IMR-90 (cell line): ENCODE measurements around the gene PPM1H. TPM values are rescaled to one million over a fixed set of nuclear protein-coding genes. Genes with fewer than 3 reads are reported as not detected.

Experiments
- ATAC-seq: fragments of 200-7000 bp; cut with Tn5 transposase; 2 replicates; pipeline ENCODE4 v1.9.1; 2020; ENCODE audit warnings: low read depth, mild to moderate bottlenecking, moderate library complexity
- BruUV-seq: library from RNA; stranded (reverse); fragments of 400-500 nt; replicated peaks from 2 replicates; lab custom pipeline; 2021; lab: Mats Ljungman, UMichigan
- CTCF ChIA-PET: fragments of 300-600 bp; formaldehyde crosslinking; extraction: SDS; loops from one replicate; lab custom pipeline; 2021; ENCODE audit warnings: antibody characterized with exemption; lab: Yijun Ruan, JAX
- POLR2A ChIA-PET: fragments of 300-600 bp; sonication (Branson Sonifier 250); formaldehyde crosslinking; loops from one replicate; lab custom pipeline; 2022; ENCODE audit warnings: antibody characterized with exemption; ENCODE audit not compliant: unreplicated experiment; lab: Charles Lee
- DNase-seq: peaks from one replicate; pipeline ENCODE4 v3.0.0; 2013
- H2AFZ ChIP-seq: replicated peaks from 2 replicates; pipeline ENCODE3; 2013; ENCODE audit warnings: low read length, mild to moderate bottlenecking; ENCODE audit not compliant: poor library complexity
- H2AK5ac ChIP-seq: 2 replicates; pipeline ENCODE4 v1.6.1; 2013; ENCODE audit warnings: low read depth, low read length, inconsistent platforms
- H2AK9ac ChIP-seq: replicated peaks from 2 replicates; pipeline ENCODE3; 2013; ENCODE audit warnings: mild to moderate bottlenecking, low read depth, low read length, moderate library complexity; ENCODE audit not compliant: poor library complexity
- H2BK120ac ChIP-seq: 2 replicates; pipeline ENCODE4 v1.6.1; 2013; ENCODE audit warnings: low read depth, low read length, inconsistent platforms
- H2BK15ac ChIP-seq: 3 replicates; pipeline ENCODE4 v1.6.1; 2013; ENCODE audit warnings: low read depth, low read length, inconsistent platforms
- H2BK20ac ChIP-seq: 2 replicates; pipeline ENCODE4 v1.6.1; 2013; ENCODE audit warnings: low read depth, mild to moderate bottlenecking, inconsistent platforms, low read length, moderate library complexity
- H2BK5ac ChIP-seq: 2 replicates; pipeline ENCODE4 v1.6.1; 2013; ENCODE audit warnings: mild to moderate bottlenecking, low read depth, low read length, inconsistent platforms; ENCODE audit not compliant: poor library complexity, severe bottlenecking
- H3K14ac ChIP-seq: replicated peaks from 2 replicates; pipeline ENCODE4 v1.6.1; 2013; ENCODE audit warnings: low read depth, low read length, inconsistent platforms
- H3K18ac ChIP-seq: 2 replicates; pipeline ENCODE4 v1.6.1; 2013; ENCODE audit warnings: low read depth, low read length, control low read depth
- H3K23ac ChIP-seq: 2 replicates; pipeline ENCODE4 v1.6.1; 2013; ENCODE audit warnings: low read depth, low read length, inconsistent platforms
- H3K27ac ChIP-seq: 2 replicates; pipeline ENCODE4 v1.5.1; 2013; ENCODE audit warnings: mild to moderate bottlenecking, control low read depth, low read length; ENCODE audit not compliant: insufficient read depth
- H3K27me3 ChIP-seq: 2 replicates; pipeline ENCODE4 v1.6.1; 2013; ENCODE audit warnings: low read length; ENCODE audit not compliant: control insufficient read depth, insufficient read depth
- H3K36me3 ChIP-seq: 2 replicates; pipeline ENCODE4 v1.6.1; 2013; ENCODE audit warnings: low read length, mixed read lengths; ENCODE audit not compliant: control insufficient read depth, insufficient read depth
- H3K4ac ChIP-seq: 2 replicates; pipeline ENCODE4 v1.6.1; 2013; ENCODE audit warnings: low read depth, low read length, inconsistent platforms
- H3K4me1 ChIP-seq: 2 replicates; pipeline ENCODE4 v1.6.1; 2013; ENCODE audit warnings: low read length, mixed read lengths; ENCODE audit not compliant: control insufficient read depth, insufficient read depth
- H3K4me2 ChIP-seq: 2 replicates; pipeline ENCODE4 v1.6.1; 2013; ENCODE audit warnings: low read depth, mild to moderate bottlenecking, control low read depth, low read length, moderate library complexity
- H3K4me3 ChIP-seq: 2 replicates; pipeline ENCODE4 v1.5.1; 2013; ENCODE audit warnings: low read depth, mild to moderate bottlenecking, control low read depth, low read length, moderate library complexity; ENCODE audit not compliant: insufficient read depth
- H3K56ac ChIP-seq: 2 replicates; pipeline ENCODE4 v1.6.1; 2013; ENCODE audit warnings: low read length, inconsistent platforms; ENCODE audit not compliant: insufficient read depth; ENCODE audit errors: extremely low read depth
- H3K79me1 ChIP-seq, 2 experiments: 2 replicates each; pipeline ENCODE4 v1.6.1; 2013; ENCODE audit warnings: low read length in 2 of 2, inconsistent platforms in 1 of 2, low read depth in 1 of 2
- H3K9ac ChIP-seq: 2 replicates; pipeline ENCODE4 v1.6.1; 2013; ENCODE audit warnings: low read depth, low read length, control low read depth
- H3K9me1 ChIP-seq: 2 replicates; pipeline ENCODE4 v1.6.1; 2013; ENCODE audit warnings: low read length, inconsistent platforms; ENCODE audit not compliant: insufficient read depth
- H3K9me3 ChIP-seq: 2 replicates; pipeline ENCODE4 v1.6.1; 2013; ENCODE audit warnings: low read length; ENCODE audit not compliant: control insufficient read depth, insufficient read depth
- H4K20me1 ChIP-seq: 2 replicates; pipeline ENCODE4 v1.6.1; 2013; ENCODE audit warnings: low read length, inconsistent platforms; ENCODE audit not compliant: insufficient read depth
- H4K5ac ChIP-seq: 2 replicates; pipeline ENCODE4 v1.6.1; 2013; ENCODE audit warnings: mild to moderate bottlenecking, low read depth, low read length, control low read depth
- H4K8ac ChIP-seq, 2 experiments: 2 replicates each; pipeline ENCODE4 v1.6.1; 2013; ENCODE audit warnings: low read depth in 2 of 2, low read length in 2 of 2, control low read depth in 1 of 2, inconsistent platforms in 1 of 2
- H4K91ac ChIP-seq: 2 replicates; pipeline ENCODE4 v1.6.1; 2013; ENCODE audit warnings: low read depth, low read length, inconsistent platforms; ENCODE audit not compliant: insufficient read depth
- CEBPB ChIP-seq: IDR thresholded peaks from 2 replicates; pipeline ENCODE4 v1.6.1; 2012; ENCODE audit warnings: low read depth, low read length, improper control_type of control experiment
- CHD1 ChIP-seq: IDR thresholded peaks from 2 replicates; pipeline ENCODE4 v1.6.1; 2012; ENCODE audit warnings: low read depth, low read length, improper control_type of control experiment
- CTCF ChIP-seq: conservative IDR thresholded peaks from 2 replicates; pipeline ENCODE4 v1.5.1; 2012; ENCODE audit warnings: mild to moderate bottlenecking, low read depth, low read length, improper control_type of control experiment
- ELK1 ChIP-seq: fragments of 150-350 bp; IDR thresholded peaks from 2 replicates; pipeline ENCODE4 v1.6.1; 2016; ENCODE audit warnings: low read depth, mild to moderate bottlenecking, low read length, moderate library complexity, borderline replicate concordance
- NFE2L2 ChIP-seq: fragments of 150-350 bp; IDR thresholded peaks from 2 replicates; pipeline ENCODE4 v1.6.1; 2016; ENCODE audit warnings: low read depth, mild to moderate bottlenecking, low read length
- POLR2A ChIP-seq: IDR thresholded peaks from 2 replicates; pipeline ENCODE4 v1.6.1; 2012; ENCODE audit warnings: mild to moderate bottlenecking, low read depth, low read length
- RCOR1 ChIP-seq: IDR thresholded peaks from 2 replicates; pipeline ENCODE4 v1.6.1; 2012; ENCODE audit warnings: mild to moderate bottlenecking, low read length, improper control_type of control experiment; ENCODE audit not compliant: insufficient replicate concordance
- RFX5 ChIP-seq: IDR thresholded peaks from 2 replicates; pipeline ENCODE4 v1.8.0; 2012; ENCODE audit warnings: low read depth, mild to moderate bottlenecking, low read length, moderate library complexity
- SMC3 ChIP-seq: fragments of 150-350 bp; IDR thresholded peaks from 2 replicates; pipeline ENCODE4 v1.6.1; 2016; ENCODE audit warnings: low read depth, mild to moderate bottlenecking, antibody characterized with exemption, low read length, moderate library complexity
- WGBS, 2 experiments: methylation state at CpG; one replicate each; pipeline versions ENCODE4 v1.1.5 to v1.1.7; 2013; ENCODE audit warnings: missing lambda C conversion rate in 2 of 2; ENCODE audit not compliant: insufficient read length in 1 of 2; ENCODE audit errors: extremely low coverage in 2 of 2; 5-methylcytosine and 5-hydroxymethylcytosine counted together
- dilution Hi-C: fragments of 300-500 bp; cut with HindIII; formaldehyde crosslinking; loops from one replicate; pipeline ENCODE4 v1.14.3; 2018; ENCODE audit warnings: low sequenced_read_pairs; ENCODE audit not compliant: unreplicated experiment
- in situ Hi-C: fragments of 300-500 bp; cut with MboI; formaldehyde crosslinking; loops from 3 replicates; pipeline ENCODE4 v1.14.3; 2019; ENCODE audit warnings: low sequenced_read_pairs, inconsistent platforms, mixed read lengths
- intact Hi-C: fragments of 100-400 bp; cut with micrococcal nuclease; formaldehyde crosslinking; loops from 2 replicates; pipeline ENCODE4 v1.10.0; 2022
- polyA plus RNA-seq, 3 experiments: library from polyadenylated mRNA; depleted of rRNA; stranded (reverse); fragments of >200 nt; gene quantifications; 2 replicates each; pipeline ENCODE4 v1.2.3, GENCODE V29; 2012; ENCODE audit warnings: low replicate concordance in 1 of 3
- total RNA-seq: library from RNA; depleted of rRNA; stranded (reverse); fragments of >200 nt; gene quantifications from 2 replicates; pipeline ENCODE4 v1.2.3, GENCODE V29; 2012

PPM1H gene
- total and polyA plus RNA-seq, 2 of the 4 experiments (the other 2 are of a cell fraction): 0.14 to 0.18 TPM

- no peak for TF ChIP-seq NFE2L2
- no peak for TF ChIP-seq RFX5
- no peak for TF ChIP-seq RCOR1
- no peak for TF ChIP-seq CHD1
- no peak for TF ChIP-seq CEBPB
- no peak for TF ChIP-seq ELK1
- TF ChIP-seq CTCF: no peak
- no peak for TF ChIP-seq SMC3
- no peak for TF ChIP-seq POLR2A
- H3K9ac ChIP-seq: no peak overlapping the region
- H2BK120ac ChIP-seq: no peak overlapping the region
- no peaks in the 10 kb centered on the region for H3K4me1 ChIP-seq
- ATAC-seq (no peak), DNase-seq (no peak)
- no peak overlapping the region for H4K5ac ChIP-seq
- no peak overlapping the region for H3K56ac ChIP-seq
- no peak overlapping the region for H2BK5ac ChIP-seq
- H3K36me3 ChIP-seq: no peaks in the 10 kb centered on the region
- no peak overlapping the region for H3K14ac ChIP-seq
- intact Hi-C loops: no loop called here
- no peak overlapping the region for H2AK9ac ChIP-seq
- H3K9me1 ChIP-seq: no peaks in the 10 kb centered on the region
- H3K79me1 ChIP-seq: no peaks in the 10 kb centered on the region
- H2BK20ac ChIP-seq: no peak overlapping the region
- no CpG with 5 or more reads among the region's 2 CpGs for WGBS, 2 experiments
- ChIA-PET POLR2A (interaction anchor here (0.6 kb wide), 1 partner anchor 170 kb away, joined by 3 read pairs; no protein-coding TSS in a partner anchor), CTCF (interaction anchor here (0.7 kb wide), 1 partner anchor 122 kb away, joined by 3 read pairs; no protein-coding TSS in a partner anchor)
- no peak overlapping the region for H3K23ac ChIP-seq
- no peak overlapping the region for H3K18ac ChIP-seq
- H2AK5ac ChIP-seq: no peak overlapping the region
- no peak overlapping the region for H3K4ac ChIP-seq
- no TSS peak for BruUV-seq
- in situ Hi-C loops: no loop called here
- peaks cover 5% of the 10 kb centered on the region; the same call in 1 of the 2 replicates for H3K27me3 ChIP-seq
- dilution Hi-C loops: no loop called here
- no peak overlapping the region for H4K91ac ChIP-seq
- no peak overlapping the region for H3K4me3 ChIP-seq
- no peaks in the 10 kb centered on the region for H3K9me3 ChIP-seq
- no peak overlapping the region for H3K27ac ChIP-seq
- no peak overlapping the region for H3K4me2 ChIP-seq
- H2AFZ ChIP-seq: no peak overlapping the region
- no peaks in the 10 kb centered on the region for H4K20me1 ChIP-seq
- H2BK15ac ChIP-seq: no peak overlapping the region
- H4K8ac ChIP-seq: no peak overlapping the region
Observed at GRCh38 chr12:62627181-62627580, 307.8 kb downstream of the PPM1H start.
